Occipital lobe (tissue), 2 donors: ENCODE data around the gene PTK6. TPM values are rescaled to one million over a fixed set of nuclear protein-coding genes. Genes with fewer than 3 reads are reported as not detected.

Experiments
- DNase-seq: peaks from one replicate; lab custom pipeline; 2025; lab: John Stamatoyannopoulos, UW
- total RNA-seq: library from RNA; depleted of rRNA; stranded (reverse); fragments of >200 nt; gene quantifications from one replicate; pipeline ENCODE4 v1.2.3, GENCODE V29; 2014

PTK6 gene
- total RNA-seq, 1 donor from 2014 or later: 0.16 TPM

GRCh38 chr20:63495741-63496595 is 41.2 kb downstream of the PTK6 start:
- no peak for DNase-seq

GRCh38 chr20:63495167-63495720 is 41.9 kb downstream of the PTK6 start:
- no peak for DNase-seq

DNA sequence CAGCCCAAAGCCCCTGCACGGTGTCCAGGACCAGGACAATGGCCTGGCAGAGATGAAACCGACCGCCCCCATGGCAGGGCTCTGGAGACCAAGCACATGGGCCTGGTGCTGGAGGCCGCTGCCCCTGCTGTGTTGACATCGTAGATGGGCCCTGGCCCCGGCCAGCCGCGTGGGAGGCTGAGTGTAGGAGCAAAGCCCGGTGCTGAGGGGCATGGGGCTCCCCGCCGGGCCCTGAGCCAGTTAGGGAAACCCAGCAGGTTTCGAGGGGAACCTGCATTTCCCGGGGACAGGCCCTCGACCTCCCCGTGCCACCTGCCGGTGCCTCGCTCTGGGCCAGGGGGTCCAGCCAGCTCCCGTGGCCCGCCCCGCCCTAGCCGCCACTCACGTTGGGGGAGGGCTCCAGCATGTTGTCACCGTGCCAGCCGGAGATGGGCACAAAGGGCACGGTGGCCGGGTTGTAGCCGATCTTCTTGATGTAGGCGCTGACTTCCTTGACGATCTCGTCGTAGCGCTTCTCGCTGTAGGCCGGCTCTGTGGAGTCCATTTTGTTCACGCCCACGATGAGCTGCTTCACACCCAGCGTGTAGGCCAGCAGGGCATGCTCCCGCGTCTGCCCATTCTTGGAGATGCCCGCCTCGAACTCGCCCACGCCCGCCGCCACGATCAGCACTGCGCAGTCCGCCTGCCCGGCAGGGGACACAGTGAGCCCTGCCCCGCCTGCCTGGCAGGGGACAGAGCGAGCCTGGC is 42.6 kb downstream of the PTK6 start:
- DNase-seq: no peak

DNA sequence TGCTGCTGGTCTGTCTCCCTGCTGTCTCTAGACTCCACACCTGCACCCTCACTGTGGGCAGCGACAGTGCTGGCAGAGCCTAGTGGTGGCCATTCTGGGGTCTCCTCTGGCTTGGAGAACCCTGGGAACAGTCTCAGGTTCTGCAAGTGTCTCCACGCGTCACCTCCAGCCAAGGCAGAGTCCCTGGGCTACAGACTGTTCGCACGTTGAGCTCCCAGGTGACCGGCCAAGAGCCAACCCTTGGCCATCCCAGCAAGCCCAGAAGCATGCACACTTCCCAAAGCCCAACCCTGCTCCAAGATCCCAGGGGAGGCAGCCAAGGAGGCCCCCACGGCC is 43.1 kb downstream of the PTK6 start:
- DNase-seq: no peak

- no peak for DNase-seq
Measured at GRCh38 chr20:63493563-63494020, 43.6 kb downstream of the PTK6 start.

GRCh38 chr20:63492982-63493381 is 44.2 kb downstream of the PTK6 start:
- no peak for DNase-seq

DNA sequence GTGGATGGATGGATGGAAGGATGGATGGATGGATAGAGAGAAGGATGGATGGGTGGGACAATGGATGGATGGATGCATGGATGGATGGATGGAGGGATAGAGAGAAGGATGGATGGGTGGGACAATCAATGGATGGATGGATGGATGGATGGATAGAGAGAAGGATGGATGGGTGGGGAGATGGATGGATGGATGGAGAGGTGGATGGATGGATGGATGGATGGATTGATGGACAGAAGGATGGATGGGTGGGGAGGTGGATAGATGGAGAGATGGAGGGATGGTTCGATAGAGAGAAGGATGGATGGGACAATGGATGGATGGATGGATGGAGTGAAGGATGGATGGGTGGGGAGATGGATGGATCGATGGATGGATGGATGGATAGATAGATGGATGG is 44.7 kb downstream of the PTK6 start:
- no peak for DNase-seq

GRCh38 chr20:63491635-63492230 is 45.4 kb downstream of the PTK6 start:
- no peak for DNase-seq

GRCh38 chr20:63491078-63491477 is 46.1 kb downstream of the PTK6 start:
- no peak for DNase-seq

GRCh38 chr20:63490416-63490815 is 46.8 kb downstream of the PTK6 start:
- no peak for DNase-seq

GRCh38 chr20:63488315-63489251 is 48.6 kb downstream of the PTK6 start:
- DNase-seq: no peak

DNA sequence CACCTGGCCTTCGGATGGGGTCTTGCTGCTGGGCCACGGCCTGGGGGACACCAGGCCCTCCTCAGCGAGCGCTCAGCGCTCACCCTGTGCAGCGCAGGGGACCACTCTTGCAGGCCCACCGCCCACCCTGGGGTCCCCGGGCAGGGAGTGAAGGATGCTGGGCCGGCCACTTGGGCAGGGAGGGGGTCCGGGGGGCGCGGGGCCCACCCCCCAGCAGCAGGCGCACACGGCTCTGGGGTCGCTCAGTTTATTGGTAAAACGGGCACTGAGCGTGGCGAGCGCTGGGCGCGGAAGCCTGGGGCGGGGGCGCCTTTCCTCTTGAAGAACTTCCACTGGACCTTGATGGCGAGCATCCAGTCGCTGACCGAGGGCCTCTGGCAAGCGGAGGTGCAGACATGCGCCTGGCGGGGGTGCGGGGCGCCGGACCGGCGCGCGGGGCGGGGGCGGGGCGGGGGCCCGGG is 49.4 kb downstream of the PTK6 start:
- DNase-seq: no peak

- DNase-seq: no peak
Measured at GRCh38 chr20:63487116-63487764, 49.9 kb downstream of the PTK6 start.

- DNase-seq: no peak
Measured at GRCh38 chr20:63486300-63486855, 50.8 kb downstream of the PTK6 start.

GRCh38 chr20:63484651-63485403 is 52.3 kb downstream of the PTK6 start:
- DNase-seq: no peak

DNA sequence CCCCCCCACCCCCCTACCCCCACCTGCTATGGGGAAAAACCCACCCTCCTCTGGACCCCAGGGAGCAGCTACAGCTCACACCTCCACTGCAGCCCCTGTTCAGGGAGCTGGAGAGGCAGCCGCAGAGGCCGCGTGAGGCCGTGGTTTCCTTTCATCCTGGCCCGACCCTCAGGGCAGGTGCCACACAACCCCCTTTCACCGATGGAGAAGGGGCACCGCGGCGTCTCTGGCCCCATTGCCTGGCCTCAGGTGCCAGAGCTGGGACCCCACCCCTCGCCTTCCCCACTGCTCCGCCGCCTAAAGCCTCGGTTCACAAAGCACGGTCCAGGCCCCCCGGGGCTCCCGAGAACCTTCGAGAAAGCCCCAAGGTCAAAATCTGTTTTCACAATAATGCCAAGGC is 52.9 kb downstream of the PTK6 start:
- DNase-seq: no peak

GRCh38 chr20:63483834-63484233 is 53.3 kb downstream of the PTK6 start:
- DNase-seq: no peak

GRCh38 chr20:63482021-63482587 is 55.1 kb downstream of the PTK6 start:
- no peak for DNase-seq

GRCh38 chr20:63481503-63481902 is 55.7 kb downstream of the PTK6 start:
- no peak for DNase-seq
